Ovary (tissue), 3 donors: ENCODE results near the gene FAT1.

Experiments used
- CTCF ChIP-seq, 3 donors: fragments of 450-650 bp in 2 of 3; fragments of 200-600 bp in 1 of 3; IDR thresholded peaks; one replicate each; pipeline versions ENCODE4 v1.5.1 to v1.8.0; 2016 to 2022; ENCODE audit warnings: antibody characterized with exemption in 3 of 3, mild to moderate bottlenecking in 1 of 3
- EP300 ChIP-seq: sonication (generic); formaldehyde crosslinking; IDR thresholded peaks from one replicate; pipeline ENCODE4 v1.6.1; 2017; ENCODE audit warnings: antibody characterized with exemption
- donor health status: DM: no; HTN: no; CAD: no.

DNA sequence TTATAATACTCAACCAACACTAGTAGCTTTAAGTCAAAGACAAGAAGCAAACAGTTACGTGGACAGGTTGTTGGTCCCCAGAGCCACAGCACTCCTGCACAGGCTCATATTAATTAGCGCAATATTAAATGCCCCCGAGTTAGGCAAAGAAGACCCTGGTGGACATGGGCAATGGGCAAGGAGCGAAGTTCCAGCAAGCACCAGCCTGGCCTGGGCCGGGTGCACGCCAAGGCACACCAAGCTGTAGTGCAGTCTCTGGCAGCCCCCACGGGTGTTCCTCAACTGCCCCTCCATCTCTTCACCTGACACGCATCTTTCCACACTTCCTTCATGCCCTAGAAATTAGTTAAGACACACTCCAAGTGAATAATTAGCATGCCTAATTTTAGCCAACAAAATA is 20.1 kb downstream of the FAT1 start:
- TF ChIP-seq CTCF (IDR thresholded peaks at IDR 0.05) (no peak), EP300 (no peak)
